Tibial artery (tissue), 4 donors: Measurements from ENCODE around the gene ABHD5.

Source experiments
- DNase-seq, 2 donors: peaks; one replicate each; pipeline ENCODE4 v3.0.0-alpha.2; 2019
- H3K27ac ChIP-seq, 2 donors: fragments of 200-600 bp; sonication (generic) in 1 of 2; 1 replicate in 1 of 2; 2 replicates in 1 of 2; pipeline ENCODE4 v1.5.1; 2018 to 2019; ENCODE audit warnings: mild to moderate bottlenecking in 1 of 2
- H3K27me3 ChIP-seq, 2 donors: fragments of 200-600 bp; sonication (generic) in 1 of 2; one replicate each; pipeline versions ENCODE4 v1.5.1 to v1.6.0; 2016 to 2019
- H3K36me3 ChIP-seq, 3 donors: fragments of 200-600 bp; sonication (generic) in 2 of 3; one replicate each; pipeline ENCODE4 v1.5.1; 2016 to 2019; ENCODE audit warnings: mild to moderate bottlenecking in 2 of 3
- H3K4me1 ChIP-seq, 4 donors: fragments of 200-600 bp; sonication (generic) in 2 of 4; 1 replicate in 3 of 4; 2 replicates in 1 of 4; pipeline ENCODE4 v1.5.1; 2016 to 2019
- H3K4me3 ChIP-seq, 2 donors: fragments of 200-600 bp; sonication (generic) in 1 of 2; 1 replicate in 1 of 2; 2 replicates in 1 of 2; pipeline ENCODE4 v1.5.1; 2018 to 2019; ENCODE audit warnings: mild to moderate bottlenecking in 2 of 2
- H3K9me3 ChIP-seq, 3 donors: fragments of 200-600 bp; sonication (generic) in 1 of 3; one replicate each; pipeline ENCODE4 v1.5.1; 2016 to 2019
- intact Hi-C: fragments of 100-400 bp; cut with DNase I; formaldehyde crosslinking; loops from one replicate; pipeline ENCODE4 v1.15.0; 2023; ENCODE audit warnings: low total_unique reads
- TF ChIP-seq, protein P1 (sequence below), 2 experiments: fragments of 200-600 bp in 1 of 2; fragments of 450-650 bp in 1 of 2; IDR thresholded peaks; one replicate each; pipeline ENCODE4 v1.5.1; 2017 to 2019; ENCODE audit warnings: antibody characterized with exemption in 2 of 2, mild to moderate bottlenecking in 1 of 2, moderate library complexity in 1 of 2

ABHD5 gene

GRCh38 chr3:43689166-43689565, 1.6 kb upstream of the ABHD5 start:
- peaks cover 0 to 24% (median 16%) of the 10 kb centered on the region in 4 donors for H3K4me1 ChIP-seq
- no peak for DNase-seq
- H3K9me3 ChIP-seq = no peaks in the 10 kb centered on the region
- H3K27me3 ChIP-seq = no peaks in the 10 kb centered on the region
- no peaks in the 10 kb centered on the region for H3K36me3 ChIP-seq
- intact Hi-C loops = no loop called here
- H3K27ac ChIP-seq = no peak overlapping the region
- TF ChIP-seq, protein P1, sequence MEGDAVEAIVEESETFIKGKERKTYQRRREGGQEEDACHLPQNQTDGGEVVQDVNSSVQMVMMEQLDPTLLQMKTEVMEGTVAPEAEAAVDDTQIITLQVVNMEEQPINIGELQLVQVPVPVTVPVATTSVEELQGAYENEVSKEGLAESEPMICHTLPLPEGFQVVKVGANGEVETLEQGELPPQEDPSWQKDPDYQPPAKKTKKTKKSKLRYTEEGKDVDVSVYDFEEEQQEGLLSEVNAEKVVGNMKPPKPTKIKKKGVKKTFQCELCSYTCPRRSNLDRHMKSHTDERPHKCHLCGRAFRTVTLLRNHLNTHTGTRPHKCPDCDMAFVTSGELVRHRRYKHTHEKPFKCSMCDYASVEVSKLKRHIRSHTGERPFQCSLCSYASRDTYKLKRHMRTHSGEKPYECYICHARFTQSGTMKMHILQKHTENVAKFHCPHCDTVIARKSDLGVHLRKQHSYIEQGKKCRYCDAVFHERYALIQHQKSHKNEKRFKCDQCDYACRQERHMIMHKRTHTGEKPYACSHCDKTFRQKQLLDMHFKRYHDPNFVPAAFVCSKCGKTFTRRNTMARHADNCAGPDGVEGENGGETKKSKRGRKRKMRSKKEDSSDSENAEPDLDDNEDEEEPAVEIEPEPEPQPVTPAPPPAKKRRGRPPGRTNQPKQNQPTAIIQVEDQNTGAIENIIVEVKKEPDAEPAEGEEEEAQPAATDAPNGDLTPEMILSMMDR (IDR thresholded peaks at IDR 0.05) = no peak
- H3K4me3 ChIP-seq = no peak overlapping the region

DNA sequence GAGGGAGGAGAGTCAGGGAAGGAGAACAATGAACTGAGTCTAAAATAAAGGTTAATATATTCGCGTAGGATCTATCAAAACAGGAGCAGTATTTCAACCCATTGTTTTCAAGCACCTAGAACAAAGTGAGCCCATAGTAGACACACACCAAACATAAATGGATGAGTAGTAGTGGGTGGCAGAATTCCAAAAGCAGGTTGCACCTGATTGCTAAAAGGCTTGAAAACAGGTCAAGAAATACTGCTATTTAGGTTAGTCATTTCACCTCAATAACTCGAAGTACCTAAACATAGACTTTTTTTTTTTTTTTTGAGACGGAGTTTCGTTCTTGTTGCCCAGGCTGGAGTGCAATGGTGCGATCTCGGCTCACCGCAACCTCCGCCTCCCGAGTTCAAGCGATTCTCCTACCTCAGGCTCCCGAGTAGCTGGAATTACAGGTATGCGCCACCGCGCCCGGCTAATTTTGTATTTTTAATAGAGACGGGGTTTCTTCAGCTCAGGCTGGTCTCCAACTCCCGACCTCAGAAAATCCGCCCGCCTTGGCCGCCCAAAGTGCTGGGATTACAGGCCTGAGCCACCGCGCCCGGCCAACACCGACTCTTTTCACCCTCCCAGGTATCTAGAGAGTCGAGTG, 855 bp upstream of the ABHD5 start:
- Histone ChIP-seq H3K27ac (peak overlapping the region; percentile 83), H3K27me3 (no peaks in the 10 kb centered on the region), H3K4me3 (peak overlapping the region; percentile 65 to 66), H3K4me1 (peaks cover 0 to 24% (median 16%) of the 10 kb centered on the region in 4 donors), H3K9me3 (no peaks in the 10 kb centered on the region), H3K36me3 (no peaks in the 10 kb centered on the region)
- intact Hi-C loops = loop anchor here (5.0 to 10.0 kb wide), 2 partner anchors 68 to 85 kb away; partner anchors contain the start of gene ANO10
- peak in 1 of 2 donors; percentile 34 for DNase-seq
- TF ChIP-seq, protein P1 (IDR thresholded peaks at IDR 0.05) = no peak

DNA sequence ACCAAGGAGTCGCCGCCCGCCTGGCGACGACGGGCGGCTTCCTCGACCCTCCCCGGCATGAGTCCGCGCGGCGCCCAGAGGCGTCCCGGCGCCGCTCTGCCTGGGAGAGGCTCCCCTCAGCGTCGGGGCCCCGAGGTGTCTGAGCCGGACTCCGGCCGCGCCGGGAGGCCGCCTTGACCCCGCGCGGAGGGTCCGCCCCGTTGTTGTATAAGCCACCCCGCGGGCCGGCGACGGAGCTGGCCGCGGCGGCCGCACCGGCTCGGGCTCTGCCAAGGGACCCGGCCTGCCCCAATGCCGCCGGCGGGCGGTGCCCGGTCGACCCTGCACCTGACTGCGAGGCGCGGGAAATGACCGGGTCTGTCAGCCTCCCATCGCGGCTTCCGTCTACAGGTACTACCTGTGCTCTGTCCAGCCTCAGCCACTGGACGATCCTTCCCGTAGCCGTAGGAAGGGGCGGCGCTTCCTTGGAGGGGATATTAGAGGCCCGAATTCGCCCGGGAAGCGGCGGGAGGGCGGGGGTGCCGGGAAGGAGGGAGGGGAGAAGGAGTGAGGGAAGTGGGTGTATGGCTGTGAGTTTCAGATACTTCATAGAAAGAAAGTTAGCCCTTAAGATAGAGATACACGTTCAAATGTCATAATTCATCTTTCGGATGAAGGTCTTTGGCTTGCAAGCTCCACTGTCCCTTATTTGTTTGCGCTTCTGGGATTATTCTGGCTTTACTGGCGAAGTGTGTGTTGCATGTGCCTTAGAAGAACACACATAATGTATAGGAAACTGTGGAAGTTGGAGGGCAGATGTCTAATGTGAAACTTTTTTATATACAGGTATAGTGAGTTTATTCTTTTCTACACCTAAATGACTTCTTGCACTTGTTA, 620 bp downstream of the ABHD5 start:
- Histone ChIP-seq H3K4me1 (peaks cover 0 to 36% (median 20%) of the 10 kb centered on the region in 4 donors), H3K27me3 (no peaks in the 10 kb centered on the region), H3K27ac (peak overlapping the region; percentile 83), H3K9me3 (no peaks in the 10 kb centered on the region), H3K36me3 (no peaks in the 10 kb centered on the region), H3K4me3 (peak overlapping the region; percentile 65 to 66)
- intact Hi-C loops = loop anchor here (5.0 to 10.0 kb wide), 2 partner anchors 69 to 83 kb away; partner anchors contain the start of gene ANO10
- DNase-seq = peak; percentile 71 to 76
- TF ChIP-seq, protein P1 (IDR thresholded peaks at IDR 0.05) = no peak

DNA sequence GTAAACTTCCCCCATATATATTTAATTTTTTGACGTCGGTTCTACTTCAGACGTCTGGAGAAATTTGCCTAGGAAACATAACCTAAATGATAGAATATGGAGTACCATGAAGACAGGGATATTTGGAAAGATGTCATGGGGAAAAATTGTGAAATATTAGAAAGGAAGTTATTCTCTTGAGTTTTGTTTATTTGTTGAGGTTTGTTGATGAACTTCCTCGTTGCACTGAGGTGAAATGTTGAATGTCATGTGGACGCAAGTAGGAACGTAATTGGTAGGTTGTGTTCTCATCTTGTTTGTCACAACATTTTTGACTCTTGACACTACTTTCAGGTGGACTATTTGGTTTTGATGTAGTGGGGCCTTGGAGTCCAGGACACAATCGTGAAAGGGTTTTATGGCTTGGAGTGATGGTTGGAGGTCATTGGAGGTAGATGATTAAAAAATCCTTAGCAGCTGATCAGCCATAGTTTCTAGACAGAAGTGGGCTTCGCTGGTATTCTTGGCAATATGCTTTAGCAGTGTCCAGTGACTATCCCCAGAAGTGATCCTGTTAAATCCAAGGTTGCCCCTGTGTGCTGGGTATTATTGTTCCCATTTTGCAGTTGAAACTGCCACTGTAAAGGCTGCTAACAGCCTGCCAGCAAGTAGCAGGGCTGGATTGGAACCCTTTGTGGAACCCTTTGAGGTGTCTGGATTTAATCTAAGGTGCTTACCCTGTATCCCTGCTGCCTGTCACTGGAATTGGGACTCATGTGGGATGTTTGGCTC, 1.5 kb downstream of the ABHD5 start:
- Histone ChIP-seq H3K4me3 (peak overlapping the region; percentile 65 to 66), H3K27ac (no peak overlapping the region), H3K27me3 (no peaks in the 10 kb centered on the region), H3K36me3 (no peaks in the 10 kb centered on the region), H3K9me3 (no peaks in the 10 kb centered on the region), H3K4me1 (peaks cover 0 to 38% (median 20%) of the 10 kb centered on the region in 4 donors)
- TF ChIP-seq, protein P1 (IDR thresholded peaks at IDR 0.05) = no peak
- no peak for DNase-seq
- intact Hi-C loops = loop anchor here (5.0 to 10.0 kb wide), 2 partner anchors 70 to 83 kb away; partner anchors contain the start of gene ANO10

GRCh38 chr3:43692971-43693370, 2.2 kb downstream of the ABHD5 start:
- TF ChIP-seq, protein P1 (IDR thresholded peaks at IDR 0.05) = no peak
- H3K27ac ChIP-seq = no peak overlapping the region
- no peaks in the 10 kb centered on the region for H3K27me3 ChIP-seq
- no peak for DNase-seq
- no peaks in the 10 kb centered on the region for H3K9me3 ChIP-seq
- no peaks in the 10 kb centered on the region for H3K36me3 ChIP-seq
- H3K4me3 ChIP-seq = no peak overlapping the region
- H3K4me1 ChIP-seq = peaks cover 0 to 38% (median 20%) of the 10 kb centered on the region in 4 donors
- intact Hi-C loops = loop anchor here (5.0 to 10.0 kb wide), 2 partner anchors 71 to 82 kb away; partner anchors contain the start of gene ANO10
